ENCODE results near the gene MARCHF3. TPM values are rescaled to one million over a fixed set of nuclear protein-coding genes. Genes with fewer than 3 reads are reported as not detected.

MARCHF3 gene
- total and polyA plus RNA-seq, 2 donors (not counting 3 experiments of a cell fraction or from before 2014, with no cell fraction given): 31.9 to 35.0 TPM

GRCh38 chr5:127074466-127074865 is 44.1 kb upstream of the MARCHF3 start:
- POLR2A ChIA-PET: no interaction called here

More at GRCh38 chr5:127074466-127074865, 44.1 kb upstream of the MARCHF3 start:
- H3K9ac ChIP-seq (replicated peaks; ENCODE audit: extremely low read depth, insufficient read depth, low read length): no peak overlapping the region
- DNase-seq (ENCODE audit: low read depth, low spot score): no peak
- H3K27ac ChIP-seq (ENCODE audit: insufficient read depth, low read depth, low read length): no peak overlapping the region
- dilution Hi-C loops (cut with MboI; ENCODE audit: extremely low pct_ligation_motif_present, low sequenced_read_pairs) (no loop called here), intact Hi-C loops (cut with micrococcal nuclease) (loop anchor here (5.0 kb wide), 1 partner anchor 133 kb away; no protein-coding TSS in a partner anchor)
- H4K20me1 ChIP-seq (replicated peaks; ENCODE audit: control insufficient read depth, extremely low read depth, insufficient read depth, low read length): no peaks in the 10 kb centered on the region
- H3K4me3 ChIP-seq (replicated peaks in 1 of 3; ENCODE audit: insufficient read depth in 1 of 3, low read depth in 1 of 3, low read length in 3 of 3): no peak overlapping the region
- H3K4me1 ChIP-seq (ENCODE audit: control insufficient read depth, extremely low read depth, insufficient read depth, low read length): peaks cover 53% of the 10 kb centered on the region
- no peak overlapping the region for H2AFZ ChIP-seq (ENCODE audit: low read depth, low read length)
- no peaks in the 10 kb centered on the region for H3K9me3 ChIP-seq (replicated peaks; ENCODE audit: control insufficient read depth, insufficient read depth, low read length)
- no peaks in the 10 kb centered on the region for H3K27me3 ChIP-seq (ENCODE audit: control insufficient read depth in 2 of 2, insufficient read depth in 2 of 2, low read length in 2 of 2)
- CTCF ChIA-PET: no interaction called here
- no TSS peak for BruUV-seq (replicated peaks)
- FAIRE-seq: no peak
- H3K79me2 ChIP-seq (ENCODE audit: control insufficient read depth, insufficient read depth, low read length): no peaks in the 10 kb centered on the region
- TF ChIP-seq POLR2AphosphoS5 (IDR thresholded peaks at IDR 0.05; ENCODE audit: insufficient read depth, low read depth, low read length) (no peak), JUN (IDR thresholded peaks at IDR 0.05; ENCODE audit: borderline replicate concordance, insufficient read depth, insufficient read length, low read depth) (no peak), MAX (IDR thresholded peaks at IDR 0.05; ENCODE audit: insufficient read depth, insufficient read length) (no peak), POLR2A (IDR thresholded peaks at IDR 0.05; ENCODE audit: low read depth, low read length) (no peak), CTCF (IDR thresholded peaks at IDR 0.05; ENCODE audit: extremely low read depth in 1 of 2, insufficient read depth in 1 of 2, low read depth in 1 of 2, low read length in 2 of 2) (no peak), FOS (IDR thresholded peaks at IDR 0.05; ENCODE audit: borderline replicate concordance, insufficient read depth, low read length) (no peak), GATA2 (IDR thresholded peaks at IDR 0.05; ENCODE audit: insufficient read depth, insufficient read length, low read depth, low read length) (no peak), EZH2 (IDR thresholded peaks at IDR 0.05; ENCODE audit: borderline replicate concordance, low read depth, low read length, severe bottlenecking) (no peak), MYC (IDR thresholded peaks at IDR 0.05; ENCODE audit: low read depth, low read length) (no peak)
- no peaks in the 10 kb centered on the region for H3K36me3 ChIP-seq (ENCODE audit: control insufficient read depth in 2 of 2, extremely low read depth in 1 of 2, insufficient read depth in 2 of 2, low read length in 2 of 2)
- no peaks in the 10 kb centered on the region for H3K9me1 ChIP-seq (replicated peaks; ENCODE audit: control insufficient read depth, extremely low read depth, insufficient read depth, low read length)
- H3K4me2 ChIP-seq (ENCODE audit: insufficient read depth, low read length): no peak overlapping the region

Measured in endothelial cell of umbilical vein (primary cell).